ENCODE data around the gene FOXO6.

Gene FOXO6

GRCh38 chr1:41368366-41368765 is 7.1 kb downstream of the FOXO6 start:
- no peak for DNase-seq

- DNase-seq, result no peak
Observed at GRCh38 chr1:41368801-41369200, 7.6 kb downstream of the FOXO6 start.

GRCh38 chr1:41369531-41369930 is 8.3 kb downstream of the FOXO6 start:
- DNase-seq, result no peak

- no peak for DNase-seq
Observed at GRCh38 chr1:41370225-41370624, 9.0 kb downstream of the FOXO6 start.

GRCh38 chr1:41370756-41371420 is 9.7 kb downstream of the FOXO6 start:
- DNase-seq, result no peak

GRCh38 chr1:41371630-41372599 is 10.7 kb downstream of the FOXO6 start:
- no peak for DNase-seq

- DNase-seq, result no peak
Observed at GRCh38 chr1:41372600-41372993, 11.4 kb downstream of the FOXO6 start.

GRCh38 chr1:41373373-41373772 is 12.1 kb downstream of the FOXO6 start:
- no peak for DNase-seq

GRCh38 chr1:41374711-41375110 is 13.5 kb downstream of the FOXO6 start:
- no peak for DNase-seq

GRCh38 chr1:41377397-41377796 is 16.2 kb downstream of the FOXO6 start:
- DNase-seq, result no peak

GRCh38 chr1:41378222-41378621 is 17.0 kb downstream of the FOXO6 start:
- no peak for DNase-seq

- DNase-seq, result no peak
Observed at GRCh38 chr1:41378999-41379737, 17.9 kb downstream of the FOXO6 start.

- DNase-seq, result no peak
Observed at GRCh38 chr1:41379738-41380130, 18.5 kb downstream of the FOXO6 start.

GRCh38 chr1:41380195-41380594 is 19.0 kb downstream of the FOXO6 start:
- DNase-seq, result no peak

- DNase-seq, result no peak
Observed at GRCh38 chr1:41380979-41381691, 19.9 kb downstream of the FOXO6 start.

- no peak for DNase-seq
Observed at GRCh38 chr1:41381692-41382479, 20.7 kb downstream of the FOXO6 start.

GRCh38 chr1:41382480-41383090 is 21.4 kb downstream of the FOXO6 start:
- no peak for DNase-seq

GRCh38 chr1:41383094-41383852 is 22.0 kb downstream of the FOXO6 start:
- DNase-seq, result no peak

GRCh38 chr1:41384579-41384978 is 23.3 kb downstream of the FOXO6 start:
- DNase-seq, result no peak

GRCh38 chr1:41385398-41386195 is 24.4 kb downstream of the FOXO6 start:
- DNase-seq, result no peak
